HG02763 (cell line): ENCODE data around the gene HEYL.

Source experiments
- ATAC-seq: cut with Tn5 transposase; IDR thresholded peaks from one replicate; pipeline ENCODE4 v1.9.1; 2021; ENCODE audit warnings: mild to moderate bottlenecking, moderate library complexity; ENCODE audit not compliant: unreplicated experiment

HEYL gene

GRCh38 chr1:39642796-39643195, 3.4 kb upstream of the HEYL start:
- no peak for ATAC-seq

- ATAC-seq, result no peak
Observed at GRCh38 chr1:39640861-39641260, 1.4 kb upstream of the HEYL start.

- ATAC-seq, result no peak
Observed at GRCh38 chr1:39638965-39639304, 508 bp downstream of the HEYL start.

GRCh38 chr1:39637361-39637760, 2.1 kb downstream of the HEYL start:
- no peak for ATAC-seq

- no peak for ATAC-seq
Observed at GRCh38 chr1:39635871-39636210, 3.6 kb downstream of the HEYL start.

- no peak for ATAC-seq
Observed at GRCh38 chr1:39635205-39635870, 4.1 kb downstream of the HEYL start.

GRCh38 chr1:39633422-39633821, 6.0 kb downstream of the HEYL start:
- no peak for ATAC-seq

- ATAC-seq, result no peak
Observed at GRCh38 chr1:39632682-39633417, 6.6 kb downstream of the HEYL start.

- ATAC-seq, result no peak
Observed at GRCh38 chr1:39632323-39632681, 7.1 kb downstream of the HEYL start.

GRCh38 chr1:39631361-39632322, 7.8 kb downstream of the HEYL start:
- ATAC-seq, result no peak

GRCh38 chr1:39628807-39629350, 10.6 kb downstream of the HEYL start:
- ATAC-seq, result no peak

- ATAC-seq, result no peak
Observed at GRCh38 chr1:39626646-39627045, 12.8 kb downstream of the HEYL start.

- ATAC-seq, result no peak
Observed at GRCh38 chr1:39625462-39626273, 13.8 kb downstream of the HEYL start.

- ATAC-seq, result no peak
Observed at GRCh38 chr1:39625009-39625408, 14.4 kb downstream of the HEYL start.

- no peak for ATAC-seq
Observed at GRCh38 chr1:39623053-39623452, 16.4 kb downstream of the HEYL start.

GRCh38 chr1:39622427-39622826, 17.0 kb downstream of the HEYL start:
- no peak for ATAC-seq

GRCh38 chr1:39620659-39621165, 18.7 kb downstream of the HEYL start:
- no peak for ATAC-seq

GRCh38 chr1:39617488-39618049, 21.9 kb downstream of the HEYL start:
- no peak for ATAC-seq

- no peak for ATAC-seq
Observed at GRCh38 chr1:39615086-39615673, 24.3 kb downstream of the HEYL start.

GRCh38 chr1:39614488-39614887, 25.0 kb downstream of the HEYL start:
- ATAC-seq, result no peak
